ENCODE measurements around the gene RSKR. TPM values are rescaled to one million over a fixed set of nuclear protein-coding genes. Genes with fewer than 3 reads are reported as not detected.

RSKR gene
- total RNA-seq, 1 donor = 5.6 TPM

DNA sequence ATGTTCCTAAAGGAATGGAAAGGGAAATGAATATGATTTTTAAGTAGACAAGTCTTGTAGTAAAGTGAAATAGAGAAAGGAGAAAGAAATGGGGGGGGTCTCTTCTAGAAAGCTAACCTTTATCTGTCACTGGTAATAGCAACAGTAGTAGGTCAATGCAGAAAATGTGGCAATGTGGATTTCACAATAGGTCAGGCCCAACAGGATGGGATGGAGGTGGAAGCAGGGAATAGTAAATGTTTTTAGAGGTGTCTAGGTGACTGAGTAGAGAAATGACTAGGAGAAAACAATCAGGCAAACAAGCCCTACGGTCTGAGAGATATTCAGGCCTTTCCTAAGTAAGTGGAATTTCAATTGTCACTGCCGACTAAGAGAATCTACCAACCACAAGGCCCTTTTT, 6.0 kb upstream of the RSKR start:
- DNase-seq (ENCODE audit: low read depth) = peak; percentile 6
- TF ChIP-seq, protein P1, sequence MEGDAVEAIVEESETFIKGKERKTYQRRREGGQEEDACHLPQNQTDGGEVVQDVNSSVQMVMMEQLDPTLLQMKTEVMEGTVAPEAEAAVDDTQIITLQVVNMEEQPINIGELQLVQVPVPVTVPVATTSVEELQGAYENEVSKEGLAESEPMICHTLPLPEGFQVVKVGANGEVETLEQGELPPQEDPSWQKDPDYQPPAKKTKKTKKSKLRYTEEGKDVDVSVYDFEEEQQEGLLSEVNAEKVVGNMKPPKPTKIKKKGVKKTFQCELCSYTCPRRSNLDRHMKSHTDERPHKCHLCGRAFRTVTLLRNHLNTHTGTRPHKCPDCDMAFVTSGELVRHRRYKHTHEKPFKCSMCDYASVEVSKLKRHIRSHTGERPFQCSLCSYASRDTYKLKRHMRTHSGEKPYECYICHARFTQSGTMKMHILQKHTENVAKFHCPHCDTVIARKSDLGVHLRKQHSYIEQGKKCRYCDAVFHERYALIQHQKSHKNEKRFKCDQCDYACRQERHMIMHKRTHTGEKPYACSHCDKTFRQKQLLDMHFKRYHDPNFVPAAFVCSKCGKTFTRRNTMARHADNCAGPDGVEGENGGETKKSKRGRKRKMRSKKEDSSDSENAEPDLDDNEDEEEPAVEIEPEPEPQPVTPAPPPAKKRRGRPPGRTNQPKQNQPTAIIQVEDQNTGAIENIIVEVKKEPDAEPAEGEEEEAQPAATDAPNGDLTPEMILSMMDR (IDR thresholded peaks at IDR 0.05; ENCODE audit: insufficient read depth, low read depth, low read length) = no peak

GRCh38 chr17:28618464-28618863, 4.5 kb upstream of the RSKR start:
- TF ChIP-seq, protein P1 (IDR thresholded peaks at IDR 0.05; ENCODE audit: insufficient read depth, low read depth, low read length) = no peak
- H3K4me3 ChIP-seq (ENCODE audit: low read depth, low read length) = no peak overlapping the region
- DNase-seq (ENCODE audit: low read depth) = no peak

More for the DNA sequence above, 6.0 kb upstream of the RSKR start:
- no peak overlapping the region for H3K4me3 ChIP-seq (ENCODE audit: low read depth, low read length)

GRCh38 chr17:28616281-28616680, 2.3 kb upstream of the RSKR start:
- TF ChIP-seq, protein P1 (IDR thresholded peaks at IDR 0.05; ENCODE audit: insufficient read depth, low read depth, low read length) = no peak
- no peak for DNase-seq (ENCODE audit: low read depth)
- H3K4me3 ChIP-seq (ENCODE audit: low read depth, low read length) = no peak overlapping the region

DNA sequence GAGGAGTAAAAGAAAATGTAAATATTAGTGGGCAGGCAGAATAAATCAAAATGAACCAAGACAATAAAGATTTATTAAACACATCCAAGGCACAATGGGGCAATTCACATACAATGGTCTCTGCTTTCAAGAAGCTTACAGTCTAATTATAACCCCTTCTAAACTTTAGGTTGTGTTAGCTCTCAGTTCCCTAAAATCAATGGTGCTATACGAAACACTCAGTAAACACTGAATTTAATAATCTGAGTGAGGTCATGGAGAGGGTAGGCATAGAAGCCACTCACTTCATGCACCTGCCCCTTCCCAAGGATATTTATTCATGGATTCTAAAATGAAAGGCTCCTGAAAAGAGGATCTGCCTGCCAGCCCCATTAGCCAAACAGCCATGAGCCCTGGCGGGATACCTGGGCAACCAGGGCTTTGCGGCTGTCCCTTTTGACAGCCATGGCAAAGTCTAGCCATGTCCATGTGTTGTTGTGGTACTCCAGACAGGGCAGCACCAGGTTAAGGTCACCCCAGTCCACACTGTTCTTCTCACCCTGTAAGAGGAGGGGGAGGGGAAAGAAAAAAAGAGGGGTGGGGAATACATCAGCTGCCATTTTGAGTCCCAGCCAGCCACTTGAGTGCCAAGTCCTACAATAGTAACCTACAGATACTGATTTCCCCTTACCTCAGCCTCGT, 1.4 kb upstream of the RSKR start:
- DNase-seq (ENCODE audit: low read depth) = no peak
- H3K4me3 ChIP-seq (ENCODE audit: low read depth, low read length) = no peak overlapping the region
- TF ChIP-seq, protein P1 (IDR thresholded peaks at IDR 0.05; ENCODE audit: insufficient read depth, low read depth, low read length) = no peak

DNA sequence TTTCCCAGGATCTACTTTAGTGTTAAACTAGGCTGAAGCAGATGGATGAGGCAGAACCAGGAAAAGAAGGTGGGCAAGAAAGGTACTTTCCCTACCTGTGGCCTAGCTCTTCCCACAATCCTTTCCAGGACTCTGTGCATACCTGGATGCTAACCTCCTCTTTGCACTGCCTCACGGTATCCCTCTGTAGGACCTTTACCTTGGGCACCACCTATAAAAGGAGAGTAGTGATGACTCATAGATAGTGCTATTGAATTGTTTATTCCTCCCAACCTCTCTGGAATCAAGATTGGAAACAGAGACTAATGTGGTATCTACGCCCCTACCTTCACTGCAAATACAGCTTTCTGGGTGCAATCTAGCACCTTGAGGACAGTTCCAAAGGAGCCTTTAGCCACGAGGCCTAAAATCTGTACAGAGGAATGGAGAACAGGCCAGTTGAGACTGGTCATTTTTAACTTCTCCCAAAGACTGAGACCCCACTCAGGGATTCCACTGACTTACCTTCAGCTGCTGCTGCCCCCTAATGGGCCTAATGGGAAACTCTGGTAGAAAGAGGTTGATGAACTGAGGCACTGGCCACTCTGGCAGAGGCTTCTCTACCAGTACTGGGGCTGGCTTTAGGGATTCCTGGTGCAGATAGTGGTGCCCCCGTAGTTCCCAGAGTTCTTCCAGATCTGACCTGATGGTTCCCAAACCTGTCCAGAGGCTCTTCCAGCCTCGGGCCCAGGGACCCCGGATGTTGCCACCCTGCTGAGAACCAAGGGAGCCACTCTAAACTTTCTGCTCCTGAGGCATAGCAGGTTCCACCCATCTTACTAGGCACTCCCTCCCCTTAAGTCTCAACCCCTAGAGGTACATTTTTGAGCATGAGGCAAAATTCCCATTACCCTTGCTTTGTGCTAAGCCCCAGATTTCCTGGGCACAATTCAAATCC, 781 bp downstream of the RSKR start:
- TF ChIP-seq, protein P1 (IDR thresholded peaks at IDR 0.05; ENCODE audit: insufficient read depth, low read depth, low read length) = peak; percentile 75
- H3K4me3 ChIP-seq (ENCODE audit: low read depth, low read length) = no peak overlapping the region
- peak; percentile 39 for DNase-seq (ENCODE audit: low read depth)

- DNase-seq (ENCODE audit: low read depth) = no peak
- no peak overlapping the region for H3K4me3 ChIP-seq (ENCODE audit: low read depth, low read length)
- TF ChIP-seq, protein P1 (IDR thresholded peaks at IDR 0.05; ENCODE audit: insufficient read depth, low read depth, low read length) = no peak
These were observed 1.5 kb downstream of the RSKR start for GRCh38 chr17:28612531-28612930.
